ENCODE data around the gene ACACB.

The ACACB gene

DNA sequence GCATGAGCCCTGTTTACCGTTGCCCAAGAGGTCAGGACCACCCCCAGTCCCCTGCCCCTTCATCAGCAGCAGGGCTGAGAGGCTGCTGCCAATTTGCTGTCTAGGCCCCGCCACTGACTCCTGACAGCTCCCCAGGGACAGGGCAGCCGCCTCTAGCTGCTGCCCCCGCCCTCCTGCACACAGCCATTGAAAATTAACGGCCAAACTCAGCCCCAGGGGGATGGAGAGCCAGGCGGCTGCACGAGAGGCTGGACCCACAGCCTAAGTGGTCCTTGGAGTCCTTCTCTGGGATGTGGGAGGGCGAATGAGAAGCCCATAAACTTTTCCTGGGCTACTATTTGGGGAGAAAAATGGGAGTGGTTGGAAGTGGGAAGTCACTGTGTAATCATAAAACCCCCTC is 188.1 kb downstream of the ACACB start:
- no peak for DNase-seq (ENCODE audit: low spot score)

DNA sequence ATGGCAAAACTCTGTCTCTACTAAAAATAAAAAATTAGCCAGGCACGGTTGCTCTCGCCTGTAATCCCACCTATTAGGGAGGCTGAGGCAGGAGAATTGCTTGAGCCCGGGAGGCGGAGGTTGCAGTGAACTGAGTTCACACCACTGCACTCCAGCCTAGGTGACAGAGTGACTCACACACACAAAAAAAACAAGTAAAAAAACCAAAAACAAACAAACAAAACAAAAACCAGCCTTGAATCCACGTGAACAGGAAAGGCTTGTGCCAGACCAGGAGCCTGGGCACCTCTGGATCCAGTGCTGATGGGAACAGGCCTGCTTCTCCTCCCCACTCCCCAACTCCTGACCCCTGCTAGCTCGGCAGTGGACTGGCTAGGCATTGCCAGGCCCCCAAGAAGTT is 189.2 kb downstream of the ACACB start:
- no peak for DNase-seq (ENCODE audit: low spot score)

DNA sequence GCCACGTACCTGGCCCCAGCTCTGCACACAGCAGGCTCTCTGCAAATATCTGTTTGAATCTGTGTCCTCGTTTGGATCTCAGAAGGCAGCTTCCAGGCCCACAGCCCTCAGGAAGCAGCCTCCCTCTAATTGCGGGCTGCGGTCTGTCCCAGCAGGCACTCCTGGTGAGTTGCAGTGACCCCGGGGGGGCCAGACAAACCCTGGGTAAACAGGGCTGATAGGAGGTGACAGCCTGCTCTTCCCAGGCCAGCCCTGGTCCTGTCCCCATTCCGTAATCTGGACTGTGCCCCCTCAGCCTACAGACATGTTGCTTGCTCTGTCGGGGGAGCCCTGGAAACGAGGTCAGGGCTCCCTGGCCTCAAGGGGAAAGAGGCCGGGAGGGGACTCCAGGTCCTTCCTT is 190.7 kb downstream of the ACACB start:
- no peak for DNase-seq (ENCODE audit: low spot score)

GRCh38 chr12:109308534-109309380 is 192.4 kb downstream of the ACACB start, which contains the start of gene FOXN4:
Gene FOXN4 (minus strand): TSS chr12:109309284. CDS start chr12:109308321, 963 bp downstream.
- no peak for DNase-seq (ENCODE audit: low spot score)

- DNase-seq (ENCODE audit: low spot score), result no peak
Observed at GRCh38 chr12:109309381-109310246, 193.2 kb downstream of the ACACB start.

DNA sequence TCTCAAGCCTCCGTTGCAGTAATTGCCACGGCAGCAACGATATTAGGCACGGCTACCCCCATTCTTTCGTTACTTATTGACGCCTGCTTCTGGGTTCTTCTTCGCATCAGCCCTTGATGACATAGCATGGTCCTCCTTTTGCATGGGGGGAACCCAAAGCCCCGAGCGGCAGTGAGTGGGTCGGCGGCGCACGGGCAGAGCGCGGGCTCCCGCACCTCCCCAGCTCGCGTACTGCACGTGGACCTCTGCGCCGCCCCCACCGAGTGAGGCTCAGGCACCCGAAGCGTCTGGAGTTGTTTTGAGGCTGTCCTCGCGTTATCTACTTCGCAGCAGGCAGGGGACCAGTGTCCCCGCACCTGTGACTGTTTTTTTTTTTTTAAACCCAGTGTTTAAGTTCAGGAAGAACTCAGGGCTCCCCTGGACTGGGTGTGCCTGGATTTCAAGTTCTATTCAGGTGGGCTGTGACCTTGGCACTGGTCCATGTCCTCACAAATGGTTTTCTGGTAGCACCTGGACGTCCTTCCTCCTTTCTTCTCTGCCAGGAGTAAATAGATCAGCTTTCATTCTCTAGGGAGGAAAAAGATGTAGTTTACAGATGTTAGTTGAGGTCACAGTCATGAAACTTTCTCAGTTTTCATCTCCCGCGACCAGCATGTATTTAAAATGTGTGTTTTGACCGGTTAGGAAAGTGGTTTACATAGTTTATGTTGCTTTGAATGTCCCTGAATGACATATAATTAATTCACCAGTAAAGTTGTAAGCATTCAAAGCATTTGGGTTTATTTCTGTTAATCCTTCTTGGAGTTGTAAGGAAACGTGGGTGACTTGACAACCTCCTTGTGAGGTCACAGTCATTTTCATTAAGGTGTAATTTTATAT is 194.1 kb downstream of the ACACB start:
- no peak for DNase-seq (ENCODE audit: low spot score)
